NCI-H1930 (cell line): Measurements from ENCODE around the gene UPP1.
"Not testable (repeated sequence)": the region's sequence is repeated elsewhere in the genome, so short reads cannot be mapped to it uniquely, and the experiment has no call there.

Experiments
- DNase-seq, 2 experiments: peaks; one replicate each; lab custom pipeline; 2025; lab: John Stamatoyannopoulos, UW

Gene UPP1

GRCh38 chr7:48112401-48113165 is 23.5 kb downstream of the UPP1 start:
- no peak for DNase-seq

GRCh38 chr7:48113275-48113674 is 24.2 kb downstream of the UPP1 start:
- DNase-seq: no peak

- no peak for DNase-seq
These were observed 25.1 kb downstream of the UPP1 start for GRCh38 chr7:48114115-48114514.

- DNase-seq: no peak
These were observed 25.5 kb downstream of the UPP1 start for GRCh38 chr7:48114589-48114988.

- no peak for DNase-seq
These were observed 27.0 kb downstream of the UPP1 start for GRCh38 chr7:48116043-48116442.

GRCh38 chr7:48118041-48118440 is 29.0 kb downstream of the UPP1 start:
- DNase-seq: no peak

GRCh38 chr7:48120536-48120935 is 31.5 kb downstream of the UPP1 start:
- DNase-seq: not testable (repeated sequence)

- DNase-seq: no peak
These were observed 37.0 kb downstream of the UPP1 start for GRCh38 chr7:48126037-48126436.

- no peak for DNase-seq
These were observed 41.6 kb downstream of the UPP1 start for GRCh38 chr7:48130658-48131108.

- DNase-seq: no peak
These were observed 43.7 kb downstream of the UPP1 start for GRCh38 chr7:48132792-48133191.

GRCh38 chr7:48139459-48139858 is 50.4 kb downstream of the UPP1 start:
- no peak for DNase-seq

GRCh38 chr7:48140001-48140681 is 51.1 kb downstream of the UPP1 start:
- no peak for DNase-seq

- no peak for DNase-seq
These were observed 52.5 kb downstream of the UPP1 start for GRCh38 chr7:48141521-48141920.

GRCh38 chr7:48144291-48144768 is 55.3 kb downstream of the UPP1 start:
- DNase-seq: no peak

- no peak for DNase-seq
These were observed 58.1 kb downstream of the UPP1 start for GRCh38 chr7:48147078-48147591.

- DNase-seq: not testable (repeated sequence)
These were observed 58.6 kb downstream of the UPP1 start for GRCh38 chr7:48147690-48148089.

GRCh38 chr7:48148311-48148710 is 59.2 kb downstream of the UPP1 start:
- no peak for DNase-seq

- DNase-seq: no peak
These were observed 60.0 kb downstream of the UPP1 start for GRCh38 chr7:48149058-48149457.

GRCh38 chr7:48150086-48150485 is 61.0 kb downstream of the UPP1 start:
- no peak for DNase-seq

- DNase-seq: no peak
These were observed 65.8 kb downstream of the UPP1 start for GRCh38 chr7:48154792-48155413.
